ENCODE data around the gene TMEM53.

DNA sequence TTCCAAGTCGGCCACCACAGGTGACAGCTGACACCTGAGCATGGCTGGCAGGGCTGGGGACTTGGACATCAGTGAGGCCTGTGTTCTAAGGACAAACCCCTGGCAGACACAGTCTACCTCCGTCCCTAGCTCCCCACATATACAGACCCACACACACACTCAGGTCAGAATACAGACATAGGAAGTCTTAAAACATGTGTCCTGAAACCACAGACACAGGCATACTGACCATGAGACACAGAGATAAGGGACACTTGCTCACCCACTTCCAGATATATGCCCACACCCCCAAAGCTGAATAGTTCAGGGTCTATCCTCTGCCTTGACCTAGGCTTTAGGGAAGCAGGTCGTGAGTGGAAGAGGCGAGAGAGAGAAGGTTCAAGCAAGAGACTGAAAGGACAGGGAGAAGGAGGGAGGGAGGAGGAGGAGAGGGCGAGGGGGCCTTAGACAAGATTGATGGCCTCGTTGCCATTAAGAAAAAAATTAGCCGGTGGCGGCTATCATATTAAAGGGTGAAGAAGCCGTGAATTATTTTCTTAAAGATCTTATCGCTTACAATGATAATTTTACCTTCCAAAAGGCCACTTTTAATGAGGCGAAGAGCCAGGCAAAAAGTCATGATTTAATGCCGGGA is 49.9 kb downstream of the TMEM53 start:
- no peak for TF ChIP-seq CBX5 (IDR thresholded peaks at IDR 0.05; ENCODE audit: low read depth, low read length)
- no peak for TF ChIP-seq POLR2AphosphoS5 (IDR thresholded peaks at IDR 0.05; ENCODE audit: low read depth, low read length)
- TF ChIP-seq TAF1 (IDR thresholded peaks at IDR 0.05; ENCODE audit: low read depth, low read length) = no peak
- TF ChIP-seq, protein P1, sequence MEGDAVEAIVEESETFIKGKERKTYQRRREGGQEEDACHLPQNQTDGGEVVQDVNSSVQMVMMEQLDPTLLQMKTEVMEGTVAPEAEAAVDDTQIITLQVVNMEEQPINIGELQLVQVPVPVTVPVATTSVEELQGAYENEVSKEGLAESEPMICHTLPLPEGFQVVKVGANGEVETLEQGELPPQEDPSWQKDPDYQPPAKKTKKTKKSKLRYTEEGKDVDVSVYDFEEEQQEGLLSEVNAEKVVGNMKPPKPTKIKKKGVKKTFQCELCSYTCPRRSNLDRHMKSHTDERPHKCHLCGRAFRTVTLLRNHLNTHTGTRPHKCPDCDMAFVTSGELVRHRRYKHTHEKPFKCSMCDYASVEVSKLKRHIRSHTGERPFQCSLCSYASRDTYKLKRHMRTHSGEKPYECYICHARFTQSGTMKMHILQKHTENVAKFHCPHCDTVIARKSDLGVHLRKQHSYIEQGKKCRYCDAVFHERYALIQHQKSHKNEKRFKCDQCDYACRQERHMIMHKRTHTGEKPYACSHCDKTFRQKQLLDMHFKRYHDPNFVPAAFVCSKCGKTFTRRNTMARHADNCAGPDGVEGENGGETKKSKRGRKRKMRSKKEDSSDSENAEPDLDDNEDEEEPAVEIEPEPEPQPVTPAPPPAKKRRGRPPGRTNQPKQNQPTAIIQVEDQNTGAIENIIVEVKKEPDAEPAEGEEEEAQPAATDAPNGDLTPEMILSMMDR (IDR thresholded peaks at IDR 0.05; ENCODE audit: control extremely low read depth in 1 of 3, insufficient read depth in 1 of 3, low read depth in 1 of 3, low read length in 3 of 3) = no peak
- TF ChIP-seq POLR2A (IDR thresholded peaks at IDR 0.05; ENCODE audit: control extremely low read depth in 1 of 2, low read depth in 2 of 2, low read length in 2 of 2) = no peak
- no peak for TF ChIP-seq ZNF274 (IDR thresholded peaks at IDR 0.05; ENCODE audit: borderline replicate concordance, extremely low read depth, low read length)

Data from H1 (cell line).